NCI-H2107 treated with DMSO at 0.1 percent for 48 hours (cell line): Measurements from ENCODE around the gene ATRIP.
A peak's percentile ranks its signal among the peaks of the same experiment; 100 is the strongest.
"Not testable (repeated sequence)": the region's sequence is repeated elsewhere in the genome, so short reads cannot be mapped to it uniquely, and the experiment has no call there.

ENCODE experiments used
- DNase-seq: peaks from one replicate; lab custom pipeline; 2025; ENCODE audit not compliant: unreplicated experiment; lab: John Stamatoyannopoulos, UW

ATRIP gene

GRCh38 chr3:48467110-48467454 lies 20.5 kb downstream of the ATRIP start:
- DNase-seq, result no peak

- DNase-seq, result no peak
Measured at GRCh38 chr3:48467473-48468267, 21.1 kb downstream of the ATRIP start.

GRCh38 chr3:48468329-48468731 lies 21.8 kb downstream of the ATRIP start:
- no peak for DNase-seq

GRCh38 chr3:48469046-48469915 lies 22.7 kb downstream of the ATRIP start:
- no peak for DNase-seq

- no peak for DNase-seq
Measured at GRCh38 chr3:48470286-48470685, 23.7 kb downstream of the ATRIP start.

GRCh38 chr3:48472673-48472922 lies 26.1 kb downstream of the ATRIP start:
- DNase-seq, result no peak

- peak; percentile 46 for DNase-seq
Measured at GRCh38 chr3:48472923-48473616, 26.5 kb downstream of the ATRIP start.

- no peak for DNase-seq
Measured at GRCh38 chr3:48473617-48473952, 27.0 kb downstream of the ATRIP start.

GRCh38 chr3:48474031-48474430 lies 27.5 kb downstream of the ATRIP start:
- DNase-seq, result not testable (repeated sequence)

- DNase-seq, result no peak
Measured at GRCh38 chr3:48474619-48475018, 28.1 kb downstream of the ATRIP start.

GRCh38 chr3:48475188-48475587 lies 28.7 kb downstream of the ATRIP start:
- no peak for DNase-seq

- no peak for DNase-seq
Measured at GRCh38 chr3:48476426-48477053, 30.0 kb downstream of the ATRIP start.

- DNase-seq, result no peak
Measured at GRCh38 chr3:48477959-48478520, 31.5 kb downstream of the ATRIP start.

- no peak for DNase-seq
Measured at GRCh38 chr3:48478626-48479555, 32.4 kb downstream of the ATRIP start.

GRCh38 chr3:48480891-48481290 lies 34.4 kb downstream of the ATRIP start:
- DNase-seq, result not testable (repeated sequence)

- not testable (repeated sequence) for DNase-seq
Measured at GRCh38 chr3:48482822-48483221, 36.3 kb downstream of the ATRIP start.

- no peak for DNase-seq
Measured at GRCh38 chr3:48486952-48487351, 40.4 kb downstream of the ATRIP start.

- DNase-seq, result no peak
Measured at GRCh38 chr3:48492461-48493202, 46.1 kb downstream of the ATRIP start.

- no peak for DNase-seq
Measured at GRCh38 chr3:48493203-48493501, 46.6 kb downstream of the ATRIP start.

- DNase-seq, result no peak
Measured at GRCh38 chr3:48500656-48501055, 54.1 kb downstream of the ATRIP start.
